ENCODE measurements around the gene GAPDH.
A peak's percentile ranks its signal among the peaks of the same experiment; 100 is the strongest.
"Not testable (repeated sequence)": the region's sequence is repeated elsewhere in the genome, so short reads cannot be mapped to it uniquely, and the experiment has no call there.

Gene GAPDH

GRCh38 chr12:6570264-6570887, 36.1 kb downstream of the GAPDH start:
- Histone ChIP-seq H3K27ac (no peak overlapping the region), H3K4me1 (peaks cover 34% of the 10 kb centered on the region), H3K9me3 (no peaks in the 10 kb centered on the region), H3K36me3 (peaks cover 83% of the 10 kb centered on the region), H3K4me2 (no peak overlapping the region), H3K4me3 (no peak overlapping the region), H4K20me1 (peaks cover 75% of the 10 kb centered on the region), H3K27me3 (no peaks in the 10 kb centered on the region), H3K9ac (no peak overlapping the region)
- no peak for TF ChIP-seq Cebpa-rat (IDR thresholded peaks at IDR 0.05)

- H4K20me1 ChIP-seq, result peaks cover 86% of the 10 kb centered on the region
- H3K27ac ChIP-seq, result no peak overlapping the region
- H3K36me3 ChIP-seq, result peaks cover 91% of the 10 kb centered on the region
- H3K4me3 ChIP-seq, result no peak overlapping the region
- no peak overlapping the region for H3K4me2 ChIP-seq
- H3K9me3 ChIP-seq, result no peaks in the 10 kb centered on the region
- no peak overlapping the region for H3K9ac ChIP-seq
- TF ChIP-seq Cebpa-rat (IDR thresholded peaks at IDR 0.05), result no peak
- H3K27me3 ChIP-seq, result no peaks in the 10 kb centered on the region
- H3K4me1 ChIP-seq, result peaks cover 14% of the 10 kb centered on the region
Observed at GRCh38 chr12:6573001-6573400, 38.7 kb downstream of the GAPDH start.

GRCh38 chr12:6574576-6575295, 40.4 kb downstream of the GAPDH start:
- TF ChIP-seq Cebpa-rat (IDR thresholded peaks at IDR 0.05), result no peak
- peaks cover 99% of the 10 kb centered on the region for H3K36me3 ChIP-seq
- H3K4me1 ChIP-seq, result peaks cover 6% of the 10 kb centered on the region; the same call in 1 of the 2 replicates
- H3K27me3 ChIP-seq, result no peaks in the 10 kb centered on the region
- no peaks in the 10 kb centered on the region for H3K9me3 ChIP-seq
- H3K27ac ChIP-seq, result no peak overlapping the region
- H3K4me3 ChIP-seq, result no peak overlapping the region
- H3K4me2 ChIP-seq, result no peak overlapping the region
- H3K9ac ChIP-seq, result no peak overlapping the region
- peaks cover 91% of the 10 kb centered on the region for H4K20me1 ChIP-seq

GRCh38 chr12:6575648-6576047, 41.3 kb downstream of the GAPDH start:
- Histone ChIP-seq H3K27me3 (no peaks in the 10 kb centered on the region), H3K4me3 (no peak overlapping the region), H3K27ac (no peak overlapping the region), H4K20me1 (peaks cover 90% of the 10 kb centered on the region), H3K4me2 (no peak overlapping the region), H3K9me3 (no peaks in the 10 kb centered on the region), H3K9ac (no peak overlapping the region), H3K36me3 (peaks cover 99% of the 10 kb centered on the region), H3K4me1 (no peaks in the 10 kb centered on the region)
- TF ChIP-seq Cebpa-rat (IDR thresholded peaks at IDR 0.05), result no peak

- TF ChIP-seq Cebpa-rat (IDR thresholded peaks at IDR 0.05), result no peak
- Histone ChIP-seq H3K4me3 (no peak overlapping the region), H3K9ac (no peak overlapping the region), H3K27me3 (no peaks in the 10 kb centered on the region), H3K27ac (no peak overlapping the region), H3K4me1 (no peaks in the 10 kb centered on the region), H3K9me3 (no peaks in the 10 kb centered on the region), H3K36me3 (peaks cover 100% of the 10 kb centered on the region), H4K20me1 (peaks cover 93% of the 10 kb centered on the region), H3K4me2 (no peak overlapping the region)
Observed at GRCh38 chr12:6582196-6582595, 47.9 kb downstream of the GAPDH start.

- H3K4me3 ChIP-seq, result no peak overlapping the region
- no peak for TF ChIP-seq Cebpa-rat (IDR thresholded peaks at IDR 0.05)
- H3K4me1 ChIP-seq, result no peaks in the 10 kb centered on the region
- no peaks in the 10 kb centered on the region for H3K9me3 ChIP-seq
- no peak overlapping the region for H3K4me2 ChIP-seq
- H3K27me3 ChIP-seq, result no peaks in the 10 kb centered on the region
- peaks cover 100% of the 10 kb centered on the region for H3K36me3 ChIP-seq
- H3K27ac ChIP-seq, result no peak overlapping the region
- peaks cover 93% of the 10 kb centered on the region for H4K20me1 ChIP-seq
- no peak overlapping the region for H3K9ac ChIP-seq
Observed at GRCh38 chr12:6582959-6583358, 48.6 kb downstream of the GAPDH start.

GRCh38 chr12:6584293-6584692, 50.0 kb downstream of the GAPDH start:
- Histone ChIP-seq H3K36me3 (peaks cover 100% of the 10 kb centered on the region), H3K4me1 (no peaks in the 10 kb centered on the region), H3K27me3 (no peaks in the 10 kb centered on the region), H3K9ac (0 out of 2 replicates have a peak overlapping the region, but pooled peaks have one; percentile 10), H4K20me1 (peaks cover 94% of the 10 kb centered on the region), H3K4me3 (no peak overlapping the region), H3K27ac (no peak overlapping the region), H3K4me2 (no peak overlapping the region), H3K9me3 (no peaks in the 10 kb centered on the region)
- TF ChIP-seq Cebpa-rat (IDR thresholded peaks at IDR 0.05), result no peak

GRCh38 chr12:6586569-6586968, 52.3 kb downstream of the GAPDH start:
- not testable (repeated sequence) for H3K4me1 ChIP-seq, H3K9me3 ChIP-seq, H3K27ac ChIP-seq, H3K9ac ChIP-seq, H3K27me3 ChIP-seq, H3K4me3 ChIP-seq, H3K4me2 ChIP-seq
- Histone ChIP-seq H3K36me3 (peaks cover 100% of the 10 kb centered on the region), H4K20me1 (peaks cover 100% of the 10 kb centered on the region)
